Progenitor cell of endocrine pancreas (in vitro differentiated cells): ENCODE results near the gene EHD3. TPM values are rescaled to one million over a fixed set of nuclear protein-coding genes. Genes with fewer than 3 reads are reported as not detected.
A peak's percentile ranks its signal among the peaks of the same experiment; 100 is the strongest.

Experiments used
- DNase-seq: peaks from one replicate; pipeline ENCODE4 v3.0.0; 2021; ENCODE audit warnings: low spot score; ENCODE audit not compliant: unreplicated experiment
- H3K27ac Mint-ChIP-seq: 2 replicates; pipeline ENCODE4 v1.8.0; 2021; ENCODE audit warnings: mild to moderate bottlenecking, moderate library complexity, mixed read lengths
- H3K27me3 Mint-ChIP-seq: 2 replicates; pipeline ENCODE4 v1.8.0; 2021; ENCODE audit warnings: mixed read lengths
- H3K36me3 Mint-ChIP-seq: 2 replicates; pipeline ENCODE4 v1.8.0; 2022; ENCODE audit warnings: mixed read lengths; ENCODE audit not compliant: insufficient read depth
- H3K4me1 Mint-ChIP-seq: 2 replicates; pipeline ENCODE4 v1.8.0; 2021; ENCODE audit warnings: low read depth, mixed read lengths
- H3K4me3 Mint-ChIP-seq: 2 replicates; pipeline ENCODE4 v1.8.0; 2021; ENCODE audit warnings: low read depth, mild to moderate bottlenecking, moderate library complexity, mixed read lengths
- H3K9me3 Mint-ChIP-seq: 2 replicates; pipeline ENCODE4 v1.8.0; 2021; ENCODE audit warnings: low read depth, mixed read lengths
- total RNA-seq: library from RNA; stranded (reverse); gene quantifications from 2 replicates; pipeline ENCODE4 v1.2.1, GENCODE V29; 2021
- TF ChIP-seq, protein P1 (sequence below): fragments of 200-600 bp; sonication (generic); IDR thresholded peaks from one replicate; pipeline ENCODE4 v1.5.0; 2021; ENCODE audit warnings: antibody characterized with exemption, mild to moderate bottlenecking; ENCODE audit not compliant: unreplicated experiment

EHD3 gene
- total RNA-seq, 1 donor from 2014 or later: 7.0 TPM

DNA sequence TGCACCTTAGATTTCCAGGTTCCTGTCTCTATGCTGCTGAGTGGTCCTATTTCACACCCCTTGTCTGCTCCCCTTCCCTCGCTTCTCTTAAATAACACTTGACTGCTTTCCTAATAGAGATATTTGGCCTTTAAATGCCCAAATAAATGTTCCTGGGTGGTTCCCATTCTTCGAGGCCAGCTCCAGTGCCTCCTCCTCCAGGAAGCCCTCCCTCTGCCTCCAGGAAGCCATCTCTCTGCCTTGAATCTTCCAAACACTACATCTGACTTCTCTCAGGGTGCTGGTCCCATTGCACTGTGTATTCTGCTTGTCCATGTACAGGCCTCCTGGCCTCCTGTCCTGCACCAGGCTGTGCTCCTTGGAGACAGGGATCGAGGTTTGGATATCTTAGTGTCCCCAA lies 14.2 kb downstream of the EHD3 start:
- peaks cover under 1% of the 10 kb centered on the region for H3K4me1 Mint-ChIP-seq
- H3K27me3 Mint-ChIP-seq: no peaks in the 10 kb centered on the region
- DNase-seq: no peak
- H3K27ac Mint-ChIP-seq: no peak overlapping the region
- H3K36me3 Mint-ChIP-seq: peaks cover 6% of the 10 kb centered on the region
- no peaks in the 10 kb centered on the region for H3K9me3 Mint-ChIP-seq
- no peak overlapping the region for H3K4me3 Mint-ChIP-seq
- TF ChIP-seq, protein P1, sequence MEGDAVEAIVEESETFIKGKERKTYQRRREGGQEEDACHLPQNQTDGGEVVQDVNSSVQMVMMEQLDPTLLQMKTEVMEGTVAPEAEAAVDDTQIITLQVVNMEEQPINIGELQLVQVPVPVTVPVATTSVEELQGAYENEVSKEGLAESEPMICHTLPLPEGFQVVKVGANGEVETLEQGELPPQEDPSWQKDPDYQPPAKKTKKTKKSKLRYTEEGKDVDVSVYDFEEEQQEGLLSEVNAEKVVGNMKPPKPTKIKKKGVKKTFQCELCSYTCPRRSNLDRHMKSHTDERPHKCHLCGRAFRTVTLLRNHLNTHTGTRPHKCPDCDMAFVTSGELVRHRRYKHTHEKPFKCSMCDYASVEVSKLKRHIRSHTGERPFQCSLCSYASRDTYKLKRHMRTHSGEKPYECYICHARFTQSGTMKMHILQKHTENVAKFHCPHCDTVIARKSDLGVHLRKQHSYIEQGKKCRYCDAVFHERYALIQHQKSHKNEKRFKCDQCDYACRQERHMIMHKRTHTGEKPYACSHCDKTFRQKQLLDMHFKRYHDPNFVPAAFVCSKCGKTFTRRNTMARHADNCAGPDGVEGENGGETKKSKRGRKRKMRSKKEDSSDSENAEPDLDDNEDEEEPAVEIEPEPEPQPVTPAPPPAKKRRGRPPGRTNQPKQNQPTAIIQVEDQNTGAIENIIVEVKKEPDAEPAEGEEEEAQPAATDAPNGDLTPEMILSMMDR: no peak

- Mint-ChIP-seq H3K9me3 (no peaks in the 10 kb centered on the region), H3K4me1 (peaks cover 1% of the 10 kb centered on the region), H3K27me3 (no peaks in the 10 kb centered on the region), H3K4me3 (no peak overlapping the region), H3K27ac (no peak overlapping the region), H3K36me3 (peaks cover 5% of the 10 kb centered on the region)
- TF ChIP-seq, protein P1: no peak
- no peak for DNase-seq
These were observed 15.2 kb downstream of the EHD3 start for GRCh38 chr2:31249009-31249690.

DNA sequence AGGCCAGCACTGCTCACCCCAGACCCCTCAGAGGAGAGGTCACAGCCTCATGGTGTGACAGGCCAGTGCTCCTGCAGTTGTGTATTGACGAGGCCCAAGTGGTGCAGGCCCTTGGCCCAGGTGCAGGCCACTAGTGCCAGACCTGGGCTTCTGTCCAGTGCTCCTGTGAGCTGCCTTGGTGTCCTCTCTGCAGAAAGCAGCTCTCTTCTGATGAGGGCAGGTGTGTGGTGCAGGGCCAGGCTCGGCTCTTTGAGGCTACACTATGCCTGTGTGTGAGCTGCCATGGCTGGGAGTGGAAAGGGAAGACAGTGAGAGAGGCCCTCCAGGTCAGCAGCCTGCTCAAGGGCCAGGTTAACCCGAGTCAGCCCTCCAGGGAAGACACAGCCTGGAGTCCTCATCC lies 17.1 kb downstream of the EHD3 start:
- Mint-ChIP-seq H3K36me3 (peaks cover 4% of the 10 kb centered on the region), H3K4me1 (peaks cover 1% of the 10 kb centered on the region), H3K27ac (no peak overlapping the region), H3K27me3 (no peaks in the 10 kb centered on the region), H3K9me3 (no peaks in the 10 kb centered on the region), H3K4me3 (no peak overlapping the region)
- TF ChIP-seq, protein P1: no peak
- no peak for DNase-seq

DNA sequence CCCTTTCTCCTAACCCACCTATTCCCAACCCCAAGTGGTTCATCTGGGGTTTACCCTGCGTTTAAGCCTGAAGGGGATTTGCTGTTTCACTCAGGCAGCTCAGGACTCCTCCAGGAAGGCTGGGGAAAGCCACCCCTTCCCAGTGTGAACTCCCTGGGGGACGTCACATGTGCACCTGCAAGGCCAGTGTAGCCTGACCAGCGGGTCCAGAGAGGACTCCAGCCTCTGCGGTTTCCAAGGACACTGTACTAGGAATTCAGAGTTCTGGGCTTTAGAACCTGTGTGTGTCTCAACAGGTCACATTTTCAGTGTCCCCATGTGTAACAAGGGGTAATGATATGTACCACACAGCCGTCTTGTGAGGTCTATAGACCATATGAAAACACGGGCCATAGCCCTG lies 17.9 kb downstream of the EHD3 start:
- Mint-ChIP-seq H3K27ac (no peak overlapping the region), H3K36me3 (peaks cover 4% of the 10 kb centered on the region), H3K4me3 (no peak overlapping the region), H3K27me3 (no peaks in the 10 kb centered on the region), H3K4me1 (peaks cover 3% of the 10 kb centered on the region), H3K9me3 (no peaks in the 10 kb centered on the region)
- DNase-seq: no peak
- TF ChIP-seq, protein P1: no peak

- Mint-ChIP-seq H3K4me1 (peaks cover 7% of the 10 kb centered on the region), H3K9me3 (no peaks in the 10 kb centered on the region), H3K27me3 (no peaks in the 10 kb centered on the region), H3K4me3 (no peak overlapping the region), H3K36me3 (no peaks in the 10 kb centered on the region), H3K27ac (peak overlapping the region; percentile 61)
- TF ChIP-seq, protein P1: no peak
- no peak for DNase-seq
These were observed 19.6 kb downstream of the EHD3 start for GRCh38 chr2:31253356-31254131.
